Activated T-cell treated with anti-CD3 and anti-CD28 coated beads, Interleukin-2, amount 50 U/mL, for 72 hours (primary cell): ENCODE data around the gene ALDH2. TPM values are rescaled to one million over a fixed set of nuclear protein-coding genes. Genes with fewer than 3 reads are reported as not detected.
A peak's percentile ranks its signal among the peaks of the same experiment; 100 is the strongest.
"Not testable (repeated sequence)": the region's sequence is repeated elsewhere in the genome, so short reads cannot be mapped to it uniquely, and the experiment has no call there.

Experiments used
- ATAC-seq, 2 donors: fragments of 150-1000 bp; cut with Tn5 transposase; replicated peaks in 1 of 2; 2 replicates each; pipeline ENCODE4 v1.10.0; 2021; ENCODE audit warnings: moderate library complexity in 2 of 2, mild to moderate bottlenecking in 1 of 2
- DNase-seq, 2 donors: peaks; one replicate each; pipeline ENCODE4 v3.0.0; 2021 to 2022; ENCODE audit warnings: mixed read lengths in 1 of 2
- H3K27ac Mint-ChIP-seq: one replicate; pipeline ENCODE4 v1.8.0; 2022; ENCODE audit warnings: mild to moderate bottlenecking, moderate library complexity, mixed read lengths
- H3K27me3 Mint-ChIP-seq: one replicate; pipeline ENCODE4 v1.8.0; 2022; ENCODE audit warnings: low read depth, mixed read lengths
- H3K36me3 Mint-ChIP-seq, 2 donors: one replicate each; pipeline ENCODE4 v1.8.0; 2022; ENCODE audit warnings: mixed read lengths in 2 of 2, mild to moderate bottlenecking in 1 of 2; ENCODE audit not compliant: insufficient read depth in 2 of 2
- H3K4me1 Mint-ChIP-seq: one replicate; pipeline ENCODE4 v1.8.0; 2022; ENCODE audit warnings: low read depth, mixed read lengths
- H3K4me3 Mint-ChIP-seq, 2 donors: one replicate each; pipeline ENCODE4 v1.8.0; 2022; ENCODE audit warnings: mild to moderate bottlenecking in 2 of 2, mixed read lengths in 2 of 2, moderate library complexity in 2 of 2
- H3K9me3 Mint-ChIP-seq, 2 donors: one replicate each; pipeline ENCODE4 v1.8.0; 2022; ENCODE audit warnings: mixed read lengths in 2 of 2
- total RNA-seq, 2 donors: library from RNA; stranded (reverse); gene quantifications; one replicate each; pipeline ENCODE4 v1.2.3, GENCODE V29; 2022

Gene ALDH2
- total RNA-seq, 2 donors from 2014 or later, result 21.1 to 28.0 TPM

DNA sequence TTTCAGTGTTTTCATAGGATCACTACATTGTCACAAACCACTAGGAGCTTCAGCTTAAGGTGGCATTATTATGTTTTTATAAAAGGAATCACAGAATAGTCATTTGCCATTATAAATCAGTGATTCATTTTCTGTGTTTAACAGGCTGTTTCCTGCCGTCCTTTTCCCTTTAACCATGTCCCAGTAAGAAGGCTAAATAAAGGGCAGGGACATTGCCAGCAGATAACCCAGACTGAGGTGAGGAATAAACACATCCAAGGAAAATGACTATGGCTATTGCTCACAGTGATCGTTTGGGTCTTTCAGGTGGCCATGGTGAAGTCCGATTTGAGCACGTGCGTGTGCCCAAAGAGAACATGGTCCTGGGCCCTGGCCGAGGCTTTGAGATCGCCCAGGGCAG, 17.9 kb upstream of the ALDH2 start:
- no peak for ATAC-seq
- H3K36me3 Mint-ChIP-seq, result peaks cover 0 to 5% of the 10 kb centered on the region in 2 donors
- no peaks in the 10 kb centered on the region for H3K27me3 Mint-ChIP-seq
- no peaks in the 10 kb centered on the region for H3K9me3 Mint-ChIP-seq
- no peak overlapping the region for H3K27ac Mint-ChIP-seq
- no peak overlapping the region for H3K4me3 Mint-ChIP-seq
- H3K4me1 Mint-ChIP-seq, result no peaks in the 10 kb centered on the region
- DNase-seq, result no peak

DNA sequence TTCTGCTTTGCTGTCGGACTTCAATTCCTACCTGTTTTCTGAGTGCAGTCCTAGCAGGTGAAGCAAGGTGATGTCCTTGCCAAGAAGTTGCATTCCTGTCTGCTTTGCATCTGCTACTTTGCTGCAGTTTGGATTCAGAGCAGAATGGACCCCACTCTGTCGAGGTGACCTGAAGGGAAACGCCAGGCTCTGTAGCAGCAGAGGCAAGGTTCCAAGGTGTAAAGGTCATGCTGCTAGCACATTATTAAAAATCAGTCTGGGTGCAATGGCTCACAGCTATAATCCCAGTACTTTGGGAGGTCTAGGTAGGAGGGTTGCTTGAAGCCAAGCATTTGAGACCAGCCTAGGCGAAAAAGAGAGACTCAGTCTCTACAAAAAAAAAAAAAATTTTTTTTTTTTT, 17.3 kb upstream of the ALDH2 start:
- H3K27me3 Mint-ChIP-seq, result no peaks in the 10 kb centered on the region
- no peak overlapping the region for H3K4me3 Mint-ChIP-seq
- H3K9me3 Mint-ChIP-seq, result no peaks in the 10 kb centered on the region
- H3K27ac Mint-ChIP-seq, result no peak overlapping the region
- DNase-seq (no peak), ATAC-seq (no peak)
- H3K4me1 Mint-ChIP-seq, result no peaks in the 10 kb centered on the region
- H3K36me3 Mint-ChIP-seq, result peaks cover 0 to 5% of the 10 kb centered on the region in 2 donors

DNA sequence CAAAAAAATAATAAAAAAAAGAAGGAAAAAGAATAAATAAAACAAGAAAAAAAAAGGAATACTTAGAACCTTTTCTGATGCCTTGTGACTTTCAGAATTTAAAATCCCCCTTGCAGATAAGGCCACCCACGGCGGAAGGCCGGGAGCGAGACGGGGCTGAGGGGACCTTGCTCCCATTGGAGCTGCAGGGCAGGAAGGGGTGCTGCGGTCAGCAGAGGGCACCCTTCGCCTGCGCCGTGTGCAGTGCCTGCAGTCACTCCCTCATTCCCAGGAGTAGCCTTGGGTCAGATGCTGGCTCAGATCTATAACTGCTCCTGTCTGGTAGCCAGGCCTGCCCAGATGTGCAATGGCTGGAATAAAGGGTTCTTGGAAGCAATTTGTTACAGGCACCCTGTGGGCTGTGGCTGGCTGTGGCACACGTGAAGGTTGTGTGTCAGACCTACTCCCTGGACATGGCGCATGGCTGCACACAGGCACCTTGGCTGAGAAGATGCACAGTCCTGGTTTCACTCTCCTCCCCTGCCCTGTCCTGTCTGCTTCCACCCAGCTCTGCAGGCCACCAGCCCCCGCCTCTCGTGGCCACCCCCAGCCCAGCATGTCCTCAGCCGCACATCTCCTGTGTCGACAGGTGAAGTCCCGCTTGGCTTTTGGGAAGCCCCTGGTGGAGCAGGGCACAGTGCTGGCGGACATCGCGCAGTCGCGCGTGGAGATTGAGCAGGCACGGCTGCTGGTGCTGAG, 13.4 kb upstream of the ALDH2 start:
- ATAC-seq (peak; percentile 26 to 46), DNase-seq (no peak)
- no peak overlapping the region for H3K4me3 Mint-ChIP-seq
- no peaks in the 10 kb centered on the region for H3K27me3 Mint-ChIP-seq
- no peaks in the 10 kb centered on the region for H3K9me3 Mint-ChIP-seq
- H3K4me1 Mint-ChIP-seq, result peaks cover 11% of the 10 kb centered on the region
- no peak overlapping the region for H3K27ac Mint-ChIP-seq
- H3K36me3 Mint-ChIP-seq, result peaks cover 0 to 2% of the 10 kb centered on the region in 2 donors

DNA sequence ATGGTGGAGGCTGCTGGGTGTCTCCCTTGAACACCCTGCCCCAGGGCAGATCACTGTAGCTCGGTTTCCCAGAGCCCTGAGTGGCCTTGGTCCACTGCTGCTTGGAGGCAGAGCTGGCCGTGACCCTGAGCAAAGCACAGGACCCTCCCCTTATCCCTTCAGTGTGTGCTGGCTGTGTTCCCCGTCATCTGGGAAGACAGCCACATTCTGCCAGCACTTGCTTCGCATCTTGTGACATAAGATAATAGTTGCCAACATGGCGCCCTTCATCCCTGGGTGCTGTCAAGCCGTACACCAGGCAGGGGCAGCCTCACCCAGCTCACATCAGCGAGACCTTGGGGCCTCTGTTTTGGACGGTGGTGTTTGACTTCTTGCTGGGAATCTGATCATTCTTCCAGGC, 12.1 kb upstream of the ALDH2 start:
- Mint-ChIP-seq H3K4me1 (peaks cover 17% of the 10 kb centered on the region), H3K4me3 (no peak overlapping the region), H3K27me3 (no peaks in the 10 kb centered on the region), H3K27ac (no peak overlapping the region), H3K9me3 (no peaks in the 10 kb centered on the region), H3K36me3 (peaks cover 0 to 1% of the 10 kb centered on the region in 2 donors)
- DNase-seq (no peak), ATAC-seq (no peak)

DNA sequence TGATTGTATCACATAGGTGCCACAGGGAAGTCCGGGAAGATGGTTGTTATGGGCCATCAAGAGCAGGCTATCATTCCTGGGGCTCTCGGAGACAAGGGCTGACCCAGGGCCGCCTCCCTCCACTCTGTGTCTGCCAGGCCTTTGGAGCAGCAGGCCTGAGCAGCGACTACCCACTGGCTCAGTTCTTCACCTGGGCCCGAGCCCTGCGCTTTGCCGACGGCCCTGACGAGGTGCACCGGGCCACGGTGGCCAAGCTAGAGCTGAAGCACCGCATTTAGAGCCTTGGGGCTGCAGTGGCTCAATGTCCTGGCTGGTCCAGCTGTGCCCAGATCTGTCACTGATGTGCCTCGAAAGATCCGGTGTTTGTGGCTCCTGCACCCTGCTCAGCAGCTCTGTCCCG, 10.5 kb upstream of the ALDH2 start:
- ATAC-seq (no peak), DNase-seq (no peak)
- Mint-ChIP-seq H3K4me3 (no peak overlapping the region), H3K27ac (no peak overlapping the region), H3K36me3 (peaks cover 0 to 1% of the 10 kb centered on the region in 2 donors), H3K4me1 (peaks cover 17% of the 10 kb centered on the region), H3K9me3 (no peaks in the 10 kb centered on the region), H3K27me3 (peaks cover 5% of the 10 kb centered on the region)

DNA sequence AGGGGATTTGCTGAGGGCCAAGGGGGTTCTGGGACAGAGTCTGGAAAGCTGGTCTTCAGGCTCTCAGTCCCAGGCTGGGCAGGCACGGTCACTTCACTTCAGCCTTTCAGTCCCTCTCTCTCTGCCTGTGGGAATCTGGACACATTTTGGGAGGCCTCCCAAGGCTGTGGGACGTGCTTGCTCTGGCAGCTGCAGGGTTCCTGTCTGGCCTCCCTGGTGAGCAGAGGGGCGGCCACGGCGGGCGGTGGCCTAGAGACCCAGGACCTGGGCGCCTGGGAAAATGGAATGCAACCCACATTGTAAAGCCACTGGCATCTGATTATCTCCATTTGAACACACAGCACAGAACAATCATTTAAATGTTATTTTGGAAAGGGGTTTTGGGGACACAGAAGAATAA, 10.1 kb upstream of the ALDH2 start:
- peaks cover 0 to 1% of the 10 kb centered on the region in 2 donors for H3K36me3 Mint-ChIP-seq

DNA sequence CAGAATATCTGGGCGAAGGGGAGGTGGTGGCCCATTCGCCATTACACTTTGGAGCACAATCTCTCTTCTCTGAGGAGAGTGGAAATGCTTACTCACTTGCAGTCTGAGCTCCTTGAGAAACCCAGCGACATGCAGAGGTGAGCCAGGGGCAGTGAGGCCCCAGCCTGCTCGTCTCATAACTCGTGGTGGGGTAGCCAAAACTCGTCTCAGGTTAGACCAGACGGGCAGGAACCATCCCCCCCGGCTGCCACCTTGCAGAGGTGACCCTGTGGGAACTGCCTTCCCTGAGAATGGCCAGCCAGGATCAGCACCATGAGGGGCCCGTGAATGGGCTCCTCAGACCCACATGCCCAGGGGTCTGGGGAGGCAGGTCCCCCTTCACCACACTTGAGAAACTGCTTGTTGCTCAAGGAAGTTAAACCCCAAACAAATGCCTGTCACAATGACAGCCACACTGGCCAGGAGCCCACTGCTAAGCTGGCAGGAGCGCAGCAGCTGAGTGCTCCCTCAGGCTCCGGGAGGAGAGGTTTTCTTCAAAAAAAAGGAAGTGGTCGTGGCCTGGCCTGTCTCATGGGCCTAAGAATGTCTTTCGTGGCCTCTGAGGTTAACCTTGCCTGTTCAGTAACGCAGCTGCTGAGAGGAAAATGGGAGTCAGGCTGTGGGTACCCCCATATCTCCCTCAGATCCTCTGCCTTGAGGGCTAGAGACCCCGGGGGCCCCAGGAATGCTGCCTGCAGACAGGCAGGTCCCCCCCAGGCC, 9.2 kb upstream of the ALDH2 start:
- Mint-ChIP-seq H3K4me3 (no peak overlapping the region), H3K27me3 (peaks cover 15% of the 10 kb centered on the region), H3K27ac (no peak overlapping the region), H3K36me3 (peaks cover 0 to 1% of the 10 kb centered on the region in 2 donors), H3K4me1 (peaks cover 17% of the 10 kb centered on the region), H3K9me3 (no peaks in the 10 kb centered on the region)
- DNase-seq, result peak; percentile 11 to 20
- peak; percentile 44 to 63 for ATAC-seq

More for the DNA sequence above, 10.1 kb upstream of the ALDH2 start:
- peaks cover 17% of the 10 kb centered on the region for H3K4me1 Mint-ChIP-seq
- H3K27ac Mint-ChIP-seq, result no peak overlapping the region
- peaks cover 7% of the 10 kb centered on the region for H3K27me3 Mint-ChIP-seq
- DNase-seq (no peak), ATAC-seq (no peak)
- H3K4me3 Mint-ChIP-seq, result no peak overlapping the region
- H3K9me3 Mint-ChIP-seq, result no peaks in the 10 kb centered on the region

DNA sequence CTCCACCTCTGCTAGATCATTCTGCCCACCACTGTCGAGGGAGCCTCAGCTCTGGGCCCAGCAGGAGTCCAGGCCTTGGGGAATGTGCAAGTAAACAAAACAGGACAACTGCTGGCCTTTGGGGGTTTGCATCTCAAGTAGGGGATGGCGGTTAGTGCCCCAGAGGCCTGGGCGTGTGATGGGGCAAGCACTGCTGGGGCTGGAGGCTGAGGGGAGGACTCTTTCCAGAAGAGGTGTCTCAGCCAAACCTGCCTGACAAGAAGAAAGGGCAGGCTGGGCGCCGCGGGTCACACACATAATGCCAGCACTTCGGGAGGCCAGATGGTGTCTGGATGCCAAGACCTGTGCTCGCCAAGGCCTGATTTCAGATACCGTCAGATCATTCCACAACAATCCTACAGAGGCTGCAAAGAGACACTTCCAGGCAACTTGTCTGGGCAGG, 8.6 kb upstream of the ALDH2 start:
- no peaks in the 10 kb centered on the region for H3K9me3 Mint-ChIP-seq
- DNase-seq (no peak), ATAC-seq (no peak)
- H3K36me3 Mint-ChIP-seq, result no peaks in the 10 kb centered on the region
- peaks cover 17% of the 10 kb centered on the region for H3K4me1 Mint-ChIP-seq
- H3K4me3 Mint-ChIP-seq, result no peak overlapping the region
- H3K27ac Mint-ChIP-seq, result no peak overlapping the region
- peaks cover 21% of the 10 kb centered on the region for H3K27me3 Mint-ChIP-seq

DNA sequence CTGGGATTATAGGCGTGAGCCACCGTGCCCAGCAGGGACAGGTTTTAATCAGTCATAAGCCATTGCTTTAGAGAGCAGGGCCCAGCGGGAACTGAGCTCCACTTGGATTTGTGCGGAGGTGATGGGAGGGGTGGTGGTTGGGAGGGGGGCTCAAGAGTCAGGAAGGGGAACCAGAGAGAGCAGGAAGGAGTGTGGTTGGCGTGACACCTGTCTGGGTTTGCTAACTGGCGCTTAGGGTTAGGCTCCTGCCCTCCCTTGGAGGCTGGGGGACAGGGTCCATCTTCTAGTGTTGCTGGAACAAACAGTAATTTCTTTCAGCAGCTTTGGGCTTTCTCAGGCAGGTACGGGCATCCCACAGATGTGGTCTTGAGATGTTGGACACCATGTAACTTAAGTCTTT, 7.5 kb upstream of the ALDH2 start:
- Mint-ChIP-seq H3K27ac (no peak overlapping the region), H3K27me3 (peaks cover 32% of the 10 kb centered on the region), H3K4me1 (peaks cover 24% of the 10 kb centered on the region), H3K36me3 (peaks cover 0 to under 1% of the 10 kb centered on the region in 2 donors), H3K9me3 (no peaks in the 10 kb centered on the region), H3K4me3 (no peak overlapping the region)
- ATAC-seq (no peak), DNase-seq (no peak)

DNA sequence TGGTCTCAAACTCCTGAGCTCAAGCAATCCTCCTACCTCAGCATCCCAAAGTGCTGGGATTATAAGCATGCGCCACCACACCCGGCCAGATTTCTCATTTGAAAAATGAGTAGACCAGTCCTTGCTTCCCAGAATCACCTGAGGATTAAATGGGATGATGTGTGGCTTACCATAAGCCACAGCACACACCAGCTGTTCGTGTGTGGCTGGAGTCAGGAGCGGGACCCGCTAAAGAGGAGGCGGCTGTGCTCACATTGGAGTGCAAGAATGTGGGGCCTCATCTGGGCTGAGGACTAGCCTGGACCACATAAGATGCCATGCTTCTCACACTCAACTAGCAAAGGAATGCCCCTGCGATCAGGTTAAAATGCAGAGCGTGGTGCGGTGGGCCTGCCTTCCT, 6.7 kb upstream of the ALDH2 start:
- DNase-seq, result no peak
- ATAC-seq, result no peak
- H3K4me3 Mint-ChIP-seq, result no peak overlapping the region
- peaks cover 0 to 2% of the 10 kb centered on the region in 2 donors for H3K36me3 Mint-ChIP-seq
- H3K4me1 Mint-ChIP-seq, result peaks cover 27% of the 10 kb centered on the region
- H3K27ac Mint-ChIP-seq, result no peak overlapping the region
- peaks cover 40% of the 10 kb centered on the region for H3K27me3 Mint-ChIP-seq
- H3K9me3 Mint-ChIP-seq, result no peaks in the 10 kb centered on the region

DNA sequence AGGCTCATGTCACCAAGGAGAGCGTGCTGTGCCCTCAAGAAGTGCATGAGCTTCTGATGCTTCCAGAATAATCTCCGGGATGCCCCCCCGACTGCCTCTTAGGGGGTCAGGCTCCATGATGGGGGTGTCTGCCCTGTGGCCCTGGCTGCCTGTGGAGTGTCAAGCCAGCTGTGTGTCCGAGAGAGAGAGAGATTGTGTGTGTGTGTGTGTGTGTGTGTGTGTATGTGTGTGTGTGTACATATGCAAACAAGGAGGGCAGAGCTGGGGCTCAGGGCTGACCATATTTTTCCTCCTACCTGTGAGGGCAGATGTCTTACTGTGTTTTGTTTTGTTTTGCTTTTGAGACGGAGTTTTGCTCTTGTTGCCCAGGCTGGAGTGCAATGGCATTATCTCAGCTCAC, 5.6 kb upstream of the ALDH2 start:
- ATAC-seq, result no peak
- Mint-ChIP-seq H3K4me1 (peaks cover 30% of the 10 kb centered on the region), H3K27me3 (peaks cover 45% of the 10 kb centered on the region), H3K36me3 (peaks cover 0 to 2% of the 10 kb centered on the region in 2 donors), H3K9me3 (no peaks in the 10 kb centered on the region), H3K27ac (no peak overlapping the region), H3K4me3 (no peak overlapping the region)
- no peak for DNase-seq

DNA sequence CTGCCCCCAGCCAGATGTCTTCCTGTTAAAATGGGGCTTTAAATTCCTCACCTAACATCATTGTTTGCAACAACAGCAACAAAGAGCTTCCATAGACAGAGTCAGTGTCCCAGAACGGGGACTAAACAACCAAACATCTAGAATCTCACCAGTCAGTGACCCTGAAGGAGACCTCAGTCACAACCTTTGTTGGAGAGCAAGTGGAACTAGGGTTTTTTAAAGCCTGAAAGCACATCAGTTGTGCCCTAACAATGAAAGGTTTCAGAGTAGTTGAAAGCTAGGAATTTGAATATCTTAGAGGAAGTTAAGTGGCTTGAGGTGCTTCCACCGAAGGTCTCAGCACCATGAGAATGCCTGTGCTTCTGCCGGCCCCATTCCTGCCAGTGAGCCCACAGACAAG, 5.0 kb upstream of the ALDH2 start:
- Mint-ChIP-seq H3K4me1 (peaks cover 35% of the 10 kb centered on the region), H3K27me3 (peaks cover 49% of the 10 kb centered on the region), H3K4me3 (no peak overlapping the region), H3K36me3 (peaks cover 3 to 6% of the 10 kb centered on the region in 2 donors), H3K27ac (no peak overlapping the region), H3K9me3 (no peaks in the 10 kb centered on the region)
- DNase-seq (no peak), ATAC-seq (no peak)

DNA sequence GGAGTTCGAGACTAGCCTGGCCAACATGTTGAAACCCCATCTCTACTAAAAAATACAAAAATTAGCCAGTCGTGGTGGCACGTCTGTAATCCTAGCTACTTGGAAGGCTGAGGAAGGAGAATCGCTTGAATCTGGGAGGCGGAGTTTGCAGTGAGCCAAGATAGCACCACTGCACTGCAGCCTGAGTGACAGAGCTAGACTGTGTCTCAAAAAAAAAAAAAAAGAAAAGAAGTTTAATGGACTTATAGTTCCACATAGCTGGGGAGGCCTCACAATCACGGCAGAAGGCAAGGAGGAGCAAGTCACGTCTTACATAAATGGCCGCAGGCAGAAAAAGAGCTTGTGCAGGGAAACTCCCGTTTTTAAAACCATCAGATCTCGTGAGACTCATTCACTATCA, 3.2 kb upstream of the ALDH2 start:
- DNase-seq, H3K4me3 Mint-ChIP-seq, H3K9me3 Mint-ChIP-seq, H3K36me3 Mint-ChIP-seq, ATAC-seq, H3K27ac Mint-ChIP-seq: not testable (repeated sequence)
- peaks cover 38% of the 10 kb centered on the region for H3K4me1 Mint-ChIP-seq
- H3K27me3 Mint-ChIP-seq, result peaks cover 59% of the 10 kb centered on the region
